Right lobe of liver (tissue), 6 donors: ENCODE data around the gene ASTE1. TPM values are rescaled to one million over a fixed set of nuclear protein-coding genes. Genes with fewer than 3 reads are reported as not detected.
"Not testable (repeated sequence)": the region's sequence is repeated elsewhere in the genome, so short reads cannot be mapped to it uniquely, and the experiment has no call there.

ENCODE experiments used
- ATAC-seq, 4 donors: fragments of 200-7000 bp; cut with Tn5 transposase; one replicate each; pipeline ENCODE4 v1.9.1; 2020; ENCODE audit warnings: mild to moderate bottlenecking in 4 of 4, moderate library complexity in 4 of 4
- DNase-seq, 3 donors: peaks; one replicate each; pipeline ENCODE4 v3.0.0-alpha.2; 2020
- H3K27ac ChIP-seq, 3 donors: fragments of 200-600 bp; one replicate each; pipeline ENCODE4 v1.8.0; 2022
- H3K27me3 ChIP-seq, 2 donors: fragments of 200-600 bp; one replicate each; pipeline ENCODE4 v1.8.0; 2022
- H3K36me3 ChIP-seq, 4 donors: fragments of 200-600 bp; sonication (generic) in 1 of 4; one replicate each; pipeline versions ENCODE4 v1.5.1 to v1.8.0; 2017 to 2022; ENCODE audit warnings: control low read depth in 1 of 4
- H3K4me1 ChIP-seq, 4 donors: fragments of 200-600 bp; sonication (generic) in 1 of 4; one replicate each; pipeline versions ENCODE4 v1.5.1 to v1.8.0; 2017 to 2022; ENCODE audit warnings: control low read depth in 1 of 4
- H3K4me3 ChIP-seq, 3 donors: fragments of 200-600 bp; one replicate each; pipeline ENCODE4 v1.8.0; 2022
- H3K9me3 ChIP-seq, 4 donors: fragments of 200-600 bp; sonication (generic) in 1 of 4; one replicate each; pipeline versions ENCODE4 v1.5.1 to v1.8.0; 2017 to 2022; ENCODE audit warnings: control low read depth in 1 of 4
- POLR2A ChIP-seq: fragments of 450-650 bp; IDR thresholded peaks from one replicate; pipeline ENCODE4 v1.6.1; 2017; ENCODE audit warnings: antibody characterized with exemption, mild to moderate bottlenecking
- WGBS: methylation state at CpG from one replicate; pipeline ENCODE4 v1.1.6; 2018; ENCODE audit warnings: low coverage, low lambda C conversion rate; ENCODE audit not compliant: insufficient coverage; ENCODE audit errors: missing lambda C conversion rate; 5-methylcytosine and 5-hydroxymethylcytosine counted together
- intact Hi-C, 2 donors: fragments of 100-400 bp; cut with DNase I; formaldehyde crosslinking; loops; one replicate each; pipeline versions ENCODE4 v1.11.2 to v1.14.1; 2022
- total RNA-seq, 6 experiments: library from RNA; depleted of rRNA in 2 of 6; stranded (reverse); fragments of >200 nt in 2 of 6; fragmentation: NEBNext Ultra II Directional in 3 of 6; extraction: Animal tissue kit (Norgen Biotek cat#: 25700) in 3 of 6; gene quantifications; one replicate each; pipeline versions ENCODE4 v1.1.0 to v1.2.4, GENCODE V29; 2016 to 2023
- TF ChIP-seq, protein P1 (sequence below), 4 donors: fragments of 200-600 bp in 3 of 4; fragments of 450-650 bp in 1 of 4; IDR thresholded peaks; one replicate each; pipeline versions ENCODE4 v1.5.1 to v1.8.0; 2016 to 2022; ENCODE audit warnings: antibody characterized with exemption in 4 of 4, mild to moderate bottlenecking in 2 of 4
- donor health status: DM: no; HTN: yes; CAD: no.
- donor health status: DM: no; HTN: no; CAD: no.
- donor health status: DM: no; HTN: no; CAD: no.
- donor health status: DM: no; HTN: yes; CAD: no.
- donor health status: DM: no; HTN: yes; CAD: no.

Gene ASTE1
- total RNA-seq, 6 experiments from 2014 or later = 3.0 to 4.6 (median 3.3) TPM

DNA sequence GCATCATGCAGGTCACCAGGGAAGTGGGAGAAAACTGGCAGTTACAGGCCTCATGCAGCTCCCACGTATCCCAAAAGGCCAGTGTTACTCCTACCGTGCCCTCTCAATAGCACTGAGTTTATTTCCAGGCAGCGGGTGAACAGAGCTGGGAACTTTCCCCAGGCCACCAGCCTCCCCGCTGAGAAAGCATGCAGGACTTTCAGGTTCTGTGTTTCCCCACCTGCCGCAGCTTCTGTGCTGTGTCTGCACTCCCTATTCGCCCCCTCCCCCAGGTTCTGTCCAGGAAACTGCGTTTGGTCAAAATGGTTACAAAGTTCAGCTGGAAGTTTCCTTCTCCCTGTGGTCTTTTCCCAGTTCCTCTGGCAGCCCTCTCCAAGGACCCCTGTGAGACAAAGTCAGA, 21.4 kb upstream of the ASTE1 start:
- Histone ChIP-seq H3K27me3 (no peaks in the 10 kb centered on the region), H3K36me3 (no peaks in the 10 kb centered on the region), H3K4me1 (no peaks in the 10 kb centered on the region), H3K27ac (no peak overlapping the region), H3K4me3 (no peak overlapping the region), H3K9me3 (no peaks in the 10 kb centered on the region)
- intact Hi-C loops = no loop called here
- 81% methylated on average over 3 of the region's 7 CpGs for WGBS
- DNase-seq (no peak), ATAC-seq (no peak)
- no peak for TF ChIP-seq POLR2A
- TF ChIP-seq, protein P1, sequence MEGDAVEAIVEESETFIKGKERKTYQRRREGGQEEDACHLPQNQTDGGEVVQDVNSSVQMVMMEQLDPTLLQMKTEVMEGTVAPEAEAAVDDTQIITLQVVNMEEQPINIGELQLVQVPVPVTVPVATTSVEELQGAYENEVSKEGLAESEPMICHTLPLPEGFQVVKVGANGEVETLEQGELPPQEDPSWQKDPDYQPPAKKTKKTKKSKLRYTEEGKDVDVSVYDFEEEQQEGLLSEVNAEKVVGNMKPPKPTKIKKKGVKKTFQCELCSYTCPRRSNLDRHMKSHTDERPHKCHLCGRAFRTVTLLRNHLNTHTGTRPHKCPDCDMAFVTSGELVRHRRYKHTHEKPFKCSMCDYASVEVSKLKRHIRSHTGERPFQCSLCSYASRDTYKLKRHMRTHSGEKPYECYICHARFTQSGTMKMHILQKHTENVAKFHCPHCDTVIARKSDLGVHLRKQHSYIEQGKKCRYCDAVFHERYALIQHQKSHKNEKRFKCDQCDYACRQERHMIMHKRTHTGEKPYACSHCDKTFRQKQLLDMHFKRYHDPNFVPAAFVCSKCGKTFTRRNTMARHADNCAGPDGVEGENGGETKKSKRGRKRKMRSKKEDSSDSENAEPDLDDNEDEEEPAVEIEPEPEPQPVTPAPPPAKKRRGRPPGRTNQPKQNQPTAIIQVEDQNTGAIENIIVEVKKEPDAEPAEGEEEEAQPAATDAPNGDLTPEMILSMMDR (IDR thresholded peaks at IDR 0.05) = no peak

DNA sequence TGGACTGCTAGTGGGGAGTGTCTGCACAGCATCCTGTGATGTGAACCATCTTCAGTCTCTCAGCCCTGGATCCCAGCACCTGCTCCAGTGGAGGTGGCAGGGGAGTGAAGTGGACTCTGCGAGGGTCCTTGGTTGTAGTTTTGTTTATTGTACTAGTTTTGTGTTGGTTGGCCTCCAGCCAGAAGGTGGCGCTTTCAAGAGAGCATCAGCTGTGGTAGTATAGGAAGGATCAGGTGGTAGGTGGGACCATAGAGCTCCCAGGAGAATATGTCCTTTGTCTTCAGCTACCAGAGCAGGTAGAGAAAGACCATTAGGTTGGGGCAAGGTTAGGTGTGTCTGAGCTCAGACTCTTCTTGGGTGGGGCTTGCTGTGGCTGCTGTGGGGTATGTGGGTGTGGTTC, 21.0 kb upstream of the ASTE1 start:
- Histone ChIP-seq H3K4me3 (no peak overlapping the region), H3K36me3 (no peaks in the 10 kb centered on the region), H3K9me3 (no peaks in the 10 kb centered on the region), H3K27ac (no peak overlapping the region), H3K27me3 (no peaks in the 10 kb centered on the region), H3K4me1 (no peaks in the 10 kb centered on the region)
- no peak for ATAC-seq
- DNase-seq = no peak
- intact Hi-C loops = no loop called here
- 74% methylated on average over 2 of the region's 2 CpGs for WGBS
- TF ChIP-seq, protein P1 (IDR thresholded peaks at IDR 0.05) = no peak
- no peak for TF ChIP-seq POLR2A

DNA sequence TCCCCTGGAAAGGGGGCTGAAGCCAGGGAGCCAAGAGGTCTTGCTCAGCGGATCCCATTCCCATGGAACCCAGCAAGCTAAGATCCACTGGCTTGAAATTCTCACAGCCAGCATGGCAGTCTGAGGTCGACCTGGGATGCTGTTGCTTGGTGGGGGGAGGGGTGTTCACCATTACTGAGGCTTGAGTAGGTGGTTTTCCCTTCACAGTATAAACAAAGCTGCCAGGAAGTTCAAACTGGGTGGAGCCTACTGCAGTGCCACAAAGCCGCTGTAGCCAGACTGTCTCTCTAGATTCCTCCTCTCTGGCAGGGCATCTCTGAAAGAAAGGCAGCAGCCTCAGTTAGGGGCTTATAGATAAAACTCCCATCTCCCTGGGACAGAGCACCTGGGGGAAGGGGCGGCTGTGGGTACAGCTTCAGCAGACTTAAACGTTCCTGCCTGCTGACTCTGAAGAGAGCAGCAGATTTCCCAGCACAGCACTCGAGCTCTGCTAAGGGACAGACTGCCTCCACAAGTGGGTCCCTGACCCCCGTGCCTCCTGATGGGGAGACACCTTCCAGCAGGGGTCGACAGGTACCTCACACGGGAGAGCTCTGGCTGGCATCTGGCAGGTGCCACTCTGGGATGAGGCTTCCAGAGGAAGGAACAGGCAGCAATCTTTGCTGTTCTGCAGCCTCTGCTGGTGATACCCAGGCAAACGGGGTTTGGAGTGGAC, 15.8 kb upstream of the ASTE1 start:
- H3K4me1 ChIP-seq, ATAC-seq, H3K27me3 ChIP-seq, H3K9me3 ChIP-seq, H3K27ac ChIP-seq, H3K4me3 ChIP-seq, intact Hi-C loops, DNase-seq, H3K36me3 ChIP-seq: not testable (repeated sequence)
- 28% methylated on average over 3 of the region's 10 CpGs for WGBS

DNA sequence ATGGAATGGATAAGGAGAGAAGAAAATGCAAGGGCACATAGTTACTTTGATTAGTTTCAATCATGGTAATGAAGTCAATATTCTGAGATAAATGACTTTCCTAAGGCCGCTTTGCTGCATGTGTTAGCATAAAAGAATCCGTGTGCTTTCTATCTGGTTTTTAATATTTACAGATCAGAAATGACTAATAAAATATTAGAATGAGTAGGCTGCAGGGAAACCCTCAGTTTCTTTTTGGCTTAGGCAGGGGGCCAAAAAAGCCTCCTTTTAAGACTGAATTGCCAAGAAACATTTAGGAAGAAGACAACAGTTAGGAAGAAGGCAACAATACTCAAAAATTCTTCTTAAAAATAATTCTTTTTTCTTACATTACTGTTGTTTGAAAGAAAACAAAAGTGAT, 11.7 kb upstream of the ASTE1 start:
- Histone ChIP-seq H3K36me3 (no peaks in the 10 kb centered on the region), H3K4me3 (no peak overlapping the region), H3K9me3 (no peaks in the 10 kb centered on the region), H3K4me1 (no peaks in the 10 kb centered on the region), H3K27ac (no peak overlapping the region), H3K27me3 (no peaks in the 10 kb centered on the region)
- no peak for DNase-seq
- ATAC-seq = no peak
- TF ChIP-seq, protein P1 (IDR thresholded peaks at IDR 0.05) = no peak
- no peak for TF ChIP-seq POLR2A
- intact Hi-C loops = no loop called here
- 75% methylated on average over 2 of the region's 2 CpGs for WGBS

DNA sequence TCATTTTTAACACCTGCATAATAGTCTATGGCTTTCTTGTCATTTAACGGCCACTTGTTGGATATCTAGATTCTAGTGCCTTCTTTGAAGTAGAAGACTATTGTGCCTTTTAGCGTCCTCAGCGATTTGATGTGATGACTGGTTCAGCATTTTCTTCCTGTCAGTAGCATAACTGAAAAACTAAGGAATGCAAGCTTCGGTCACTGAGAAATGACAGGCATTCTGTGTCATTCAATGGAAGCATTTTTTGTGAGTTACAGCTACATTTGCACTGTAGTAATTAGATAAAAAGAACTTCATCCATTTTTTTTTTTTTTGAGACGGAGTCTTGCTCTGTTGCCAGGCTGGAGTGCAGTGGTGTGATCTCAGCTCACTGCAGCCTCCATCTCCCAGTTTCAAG, 10.4 kb upstream of the ASTE1 start:
- H3K4me3 ChIP-seq = no peak overlapping the region
- 70% methylated on average over 5 of the region's 5 CpGs for WGBS

More for the DNA sequence above, 10.4 kb upstream of the ASTE1 start:
- intact Hi-C loops = no loop called here
- H3K27me3 ChIP-seq = no peaks in the 10 kb centered on the region
- TF ChIP-seq, protein P1 (IDR thresholded peaks at IDR 0.05) = no peak
- TF ChIP-seq POLR2A = no peak
- no peaks in the 10 kb centered on the region for H3K4me1 ChIP-seq
- no peaks in the 10 kb centered on the region for H3K9me3 ChIP-seq
- no peaks in the 10 kb centered on the region for H3K36me3 ChIP-seq
- ATAC-seq (no peak), DNase-seq (no peak)
- H3K27ac ChIP-seq = no peak overlapping the region
